VCaP (cell line): ENCODE measurements around the gene FRAS1.

Source experiments
- H3K27ac ChIP-seq: fragments of 450-650 bp; 2 replicates; pipeline ENCODE4 v1.5.1; 2017
- CTCF ChIP-seq: fragments of 450-650 bp; conservative IDR thresholded peaks from 2 replicates; pipeline ENCODE4 v1.5.1; 2017; ENCODE audit warnings: mild to moderate bottlenecking, moderate library complexity

Gene FRAS1

DNA sequence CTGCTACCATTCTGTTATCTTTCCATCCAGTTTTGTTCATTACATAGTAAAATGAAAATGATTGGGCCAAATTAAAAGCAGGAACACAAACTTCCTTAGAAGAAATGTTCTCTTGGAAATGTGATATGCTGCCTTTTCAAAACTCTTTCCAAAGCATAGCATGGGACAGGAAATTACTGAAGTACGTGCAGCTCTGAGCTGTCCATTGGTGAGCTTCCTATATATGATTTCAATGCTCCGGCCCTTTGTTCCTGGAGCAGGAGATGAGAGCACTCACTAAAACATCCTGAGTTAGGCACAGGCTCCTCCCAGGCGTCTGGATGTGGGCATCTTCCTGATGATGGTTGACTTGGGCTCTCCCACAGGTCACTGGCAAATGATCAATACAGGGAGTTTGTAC, 461.4 kb downstream of the FRAS1 start:
- H3K27ac ChIP-seq = no peak overlapping the region
- no peak for TF ChIP-seq CTCF

DNA sequence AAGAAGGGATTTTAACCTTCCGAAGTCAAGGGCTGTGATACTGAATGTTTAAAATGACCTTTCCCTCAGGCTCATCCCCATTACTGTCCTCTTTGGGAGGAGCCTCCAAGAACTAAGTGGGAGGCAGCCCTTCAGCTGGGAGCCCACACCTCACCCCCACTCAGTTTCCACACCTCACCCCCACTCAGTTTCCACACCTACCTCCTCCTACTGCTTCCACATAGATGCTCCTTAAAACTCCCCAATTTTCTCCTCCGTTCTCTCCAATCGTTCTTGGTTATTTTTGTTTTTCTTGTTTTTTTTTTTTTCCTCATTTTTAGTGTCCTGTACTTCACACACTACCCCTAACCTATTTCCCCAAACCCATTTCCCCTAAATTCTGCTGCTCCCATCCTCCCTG, 462.8 kb downstream of the FRAS1 start:
- no peak for TF ChIP-seq CTCF
- no peak overlapping the region for H3K27ac ChIP-seq

DNA sequence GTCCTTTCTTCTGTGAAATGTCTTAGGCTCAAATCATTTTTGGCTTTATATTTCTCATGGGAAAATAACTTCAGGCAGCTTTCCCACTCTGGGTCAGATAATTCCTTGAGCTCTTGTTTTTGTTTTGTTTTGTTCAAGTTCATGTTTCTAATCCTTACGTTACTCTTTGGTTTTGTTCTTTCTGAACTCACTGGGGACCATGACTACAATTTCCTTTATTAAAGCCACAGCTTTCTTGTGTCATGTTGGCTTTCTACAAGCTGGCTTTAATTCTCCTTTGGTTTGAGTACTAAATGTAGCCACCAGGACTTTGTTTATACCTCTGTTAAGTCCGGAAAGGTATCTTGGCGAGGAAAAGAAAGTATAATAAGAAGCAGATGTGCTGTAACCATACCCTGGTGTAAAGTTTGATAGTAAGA, 463.7 kb downstream of the FRAS1 start:
- no peak overlapping the region for H3K27ac ChIP-seq
- TF ChIP-seq CTCF = no peak

- no peak overlapping the region for H3K27ac ChIP-seq
- no peak for TF ChIP-seq CTCF
These were observed 466.9 kb downstream of the FRAS1 start for GRCh38 chr4:78524009-78524408.

GRCh38 chr4:78525559-78525958, 468.4 kb downstream of the FRAS1 start:
- TF ChIP-seq CTCF = no peak
- H3K27ac ChIP-seq = no peak overlapping the region

GRCh38 chr4:78527103-78527502, 470.0 kb downstream of the FRAS1 start:
- H3K27ac ChIP-seq = no peak overlapping the region
- no peak for TF ChIP-seq CTCF

- no peak for TF ChIP-seq CTCF
These were observed 470.4 kb downstream of the FRAS1 start for GRCh38 chr4:78527555-78527954.

DNA sequence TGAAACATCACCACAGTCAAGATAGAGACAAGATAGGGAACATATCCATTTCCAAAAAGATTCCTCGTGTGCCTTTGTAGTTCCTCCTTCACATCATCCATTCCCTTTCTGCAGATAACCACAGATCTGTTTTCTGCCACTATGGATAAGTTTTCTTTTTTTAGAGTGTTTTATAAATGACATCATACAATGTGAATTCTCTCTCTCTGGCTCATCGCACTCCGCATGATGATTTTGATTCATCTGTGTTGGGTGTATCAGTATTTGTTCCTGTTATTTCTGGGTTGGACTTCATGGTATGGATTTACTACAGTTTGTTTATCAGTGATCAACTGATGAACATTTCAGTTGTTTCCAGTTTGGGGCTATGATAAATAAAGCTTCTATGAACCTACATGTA, 471.2 kb downstream of the FRAS1 start:
- no peak overlapping the region for H3K27ac ChIP-seq
- no peak for TF ChIP-seq CTCF

More at GRCh38 chr4:78527555-78527954, 470.4 kb downstream of the FRAS1 start:
- no peak overlapping the region for H3K27ac ChIP-seq
